Mesendoderm (in vitro differentiated cells): ENCODE results near the gene FAF1.

Source experiments
- DNase-seq: peaks from one replicate; pipeline ENCODE4 v3.0.0; 2013
- H2AK5ac ChIP-seq: 2 replicates; pipeline ENCODE4 v1.6.1; 2013; ENCODE audit warnings: low read length, inconsistent platforms
- H2BK120ac ChIP-seq: 2 replicates; pipeline ENCODE4 v1.6.1; 2013; ENCODE audit warnings: low read depth, mild to moderate bottlenecking, low read length, moderate library complexity, mixed read lengths
- H2BK15ac ChIP-seq: replicated peaks from 2 replicates; pipeline ENCODE4 v1.6.1; 2013; ENCODE audit warnings: low read depth, mild to moderate bottlenecking, moderate library complexity
- H2BK5ac ChIP-seq: 2 replicates; pipeline ENCODE4 v1.6.1; 2013; ENCODE audit warnings: low read length, inconsistent platforms
- H3K18ac ChIP-seq: 2 replicates; pipeline ENCODE4 v1.6.1; 2013; ENCODE audit warnings: mild to moderate bottlenecking, low read length, mixed read lengths
- H3K23ac ChIP-seq: one replicate; pipeline ENCODE4 v1.6.1; 2013; ENCODE audit warnings: low read length
- H3K27ac ChIP-seq: 2 replicates; pipeline ENCODE4 v1.5.1; 2013; ENCODE audit warnings: low read depth, mild to moderate bottlenecking, inconsistent platforms, low read length, moderate library complexity
- H3K27me3 ChIP-seq: 2 replicates; pipeline ENCODE4 v1.6.1; 2013; ENCODE audit warnings: low read length, control low read depth, mild to moderate bottlenecking, inconsistent platforms; ENCODE audit not compliant: insufficient read depth, poor library complexity
- H3K36me3 ChIP-seq: 2 replicates; pipeline ENCODE4 v1.6.1; 2013; ENCODE audit warnings: low read length, inconsistent platforms; ENCODE audit not compliant: control insufficient read depth, insufficient read depth
- H3K4ac ChIP-seq: one replicate; pipeline ENCODE4 v1.6.1; 2013; ENCODE audit warnings: low read depth, mild to moderate bottlenecking, low read length, moderate library complexity
- H3K4me1 ChIP-seq: 2 replicates; pipeline ENCODE4 v1.6.1; 2013; ENCODE audit warnings: low read depth, low read length, inconsistent platforms; ENCODE audit not compliant: control insufficient read depth
- H3K4me2 ChIP-seq: 2 replicates; pipeline ENCODE4 v1.6.1; 2013; ENCODE audit warnings: low read length
- H3K4me3 ChIP-seq: 2 replicates; pipeline ENCODE4 v1.5.1; 2013; ENCODE audit warnings: mild to moderate bottlenecking, low read length
- H3K56ac ChIP-seq: one replicate; pipeline ENCODE4 v1.6.1; 2013; ENCODE audit warnings: low read length
- H3K79me1 ChIP-seq: 2 replicates; pipeline ENCODE4 v1.6.1; 2013; ENCODE audit warnings: low read length, inconsistent platforms
- H3K79me2 ChIP-seq: 2 replicates; pipeline ENCODE4 v1.6.1; 2013; ENCODE audit warnings: mild to moderate bottlenecking, low read length; ENCODE audit not compliant: control insufficient read depth, insufficient read depth
- H3K9ac ChIP-seq: 2 replicates; pipeline ENCODE4 v1.6.1; 2013; ENCODE audit warnings: low read length, inconsistent platforms
- H4K5ac ChIP-seq: one replicate; pipeline ENCODE4 v1.6.1; 2013; ENCODE audit warnings: low read length
- H4K8ac ChIP-seq: one replicate; pipeline ENCODE4 v1.6.1; 2013; ENCODE audit warnings: low read depth, mild to moderate bottlenecking, control low read depth, low read length, moderate library complexity
- WGBS: extraction: QIAGEN DNeasy Blood & Tissue Kit; methylation state at CpG from one replicate; pipeline ENCODE4 v1.1.7; 2013; ENCODE audit warnings: low lambda C conversion rate, missing lambda C conversion rate; ENCODE audit not compliant: insufficient coverage; ENCODE audit errors: extremely low coverage; 5-methylcytosine and 5-hydroxymethylcytosine counted together

FAF1 gene

GRCh38 chr1:50424884-50425375 is 535.1 kb downstream of the FAF1 start:
- no peak overlapping the region for H2BK15ac ChIP-seq
- WGBS: no CpG with 5 or more reads among the region's 40 CpGs
- no peak overlapping the region for H3K9ac ChIP-seq
- no peak overlapping the region for H4K8ac ChIP-seq
- H3K36me3 ChIP-seq: no peaks in the 10 kb centered on the region
- no peak overlapping the region for H2BK5ac ChIP-seq
- H2AK5ac ChIP-seq: no peak overlapping the region
- peak overlapping the region; percentile 15 for H3K56ac ChIP-seq
- no peak overlapping the region for H2BK120ac ChIP-seq
- no peaks in the 10 kb centered on the region for H3K79me1 ChIP-seq
- no peaks in the 10 kb centered on the region for H3K79me2 ChIP-seq
- H3K27me3 ChIP-seq: peaks cover 74% of the 10 kb centered on the region
- peaks cover 4% of the 10 kb centered on the region for H3K4me1 ChIP-seq
- no peak overlapping the region for H3K4me2 ChIP-seq
- no peak overlapping the region for H3K4me3 ChIP-seq
- H3K18ac ChIP-seq: no peak overlapping the region
- H4K5ac ChIP-seq: no peak overlapping the region
- H3K4ac ChIP-seq: no peak overlapping the region
- H3K27ac ChIP-seq: no peak overlapping the region
- no peak overlapping the region for H3K23ac ChIP-seq
- DNase-seq: peak; percentile 43

DNA sequence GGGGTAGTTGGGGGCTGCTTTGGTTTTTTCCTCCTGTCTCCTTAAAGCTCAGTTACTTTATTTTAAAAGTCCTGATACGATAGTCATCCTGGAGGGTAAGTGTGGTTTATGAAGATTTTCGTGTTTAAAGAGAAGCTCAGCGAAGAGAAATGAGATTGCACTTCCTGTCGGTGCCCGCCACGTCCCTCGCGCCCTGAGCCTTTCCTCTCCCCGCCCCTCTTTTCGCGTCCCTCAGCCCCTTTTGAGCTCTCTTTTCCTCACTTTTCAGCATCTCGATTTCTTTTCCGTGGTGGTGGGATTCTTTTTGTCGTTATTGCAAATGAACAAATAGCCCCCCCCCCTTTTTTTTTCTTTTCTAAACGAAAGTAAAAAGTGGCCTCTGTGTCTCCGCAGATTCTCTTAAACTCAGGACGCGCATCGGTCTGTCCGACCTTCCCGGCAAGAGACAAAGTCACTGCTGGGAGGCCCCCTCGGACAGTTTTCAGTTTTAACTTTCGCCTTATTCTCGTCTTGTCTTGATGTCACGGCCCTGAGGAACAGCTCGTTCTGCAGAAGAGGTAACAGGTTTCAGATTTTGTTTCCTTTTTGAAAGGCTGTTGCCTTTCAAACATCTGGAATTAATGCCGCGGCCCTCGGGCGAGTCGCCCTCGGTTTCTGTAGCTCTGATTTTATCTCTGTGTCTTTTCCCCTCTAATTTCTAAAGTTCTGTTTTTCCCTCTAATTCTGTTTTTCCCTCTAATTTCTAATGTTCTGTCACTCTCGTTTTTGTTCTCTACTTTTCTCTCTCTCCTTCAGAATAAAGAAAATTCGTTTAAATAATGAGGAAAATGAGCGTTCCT is 535.8 kb downstream of the FAF1 start:
- H3K9ac ChIP-seq: no peak overlapping the region
- H3K4me1 ChIP-seq: peaks cover 4% of the 10 kb centered on the region
- no peak overlapping the region for H2AK5ac ChIP-seq
- H3K18ac ChIP-seq: no peak overlapping the region
- WGBS: no CpG with 5 or more reads among the region's 35 CpGs
- H3K4me3 ChIP-seq: no peak overlapping the region
- H3K23ac ChIP-seq: no peak overlapping the region
- H3K4ac ChIP-seq: no peak overlapping the region
- peak overlapping the region; percentile 15 for H3K56ac ChIP-seq
- H2BK15ac ChIP-seq: no peak overlapping the region
- H3K4me2 ChIP-seq: peak overlapping the region; percentile 16
- H3K27me3 ChIP-seq: peaks cover 79% of the 10 kb centered on the region
- no peak overlapping the region for H3K27ac ChIP-seq
- no peak overlapping the region for H2BK5ac ChIP-seq
- H4K5ac ChIP-seq: no peak overlapping the region
- H2BK120ac ChIP-seq: no peak overlapping the region
- no peaks in the 10 kb centered on the region for H3K36me3 ChIP-seq
- no peaks in the 10 kb centered on the region for H3K79me1 ChIP-seq
- H4K8ac ChIP-seq: no peak overlapping the region
- DNase-seq: peak; percentile 32
- H3K79me2 ChIP-seq: no peaks in the 10 kb centered on the region

DNA sequence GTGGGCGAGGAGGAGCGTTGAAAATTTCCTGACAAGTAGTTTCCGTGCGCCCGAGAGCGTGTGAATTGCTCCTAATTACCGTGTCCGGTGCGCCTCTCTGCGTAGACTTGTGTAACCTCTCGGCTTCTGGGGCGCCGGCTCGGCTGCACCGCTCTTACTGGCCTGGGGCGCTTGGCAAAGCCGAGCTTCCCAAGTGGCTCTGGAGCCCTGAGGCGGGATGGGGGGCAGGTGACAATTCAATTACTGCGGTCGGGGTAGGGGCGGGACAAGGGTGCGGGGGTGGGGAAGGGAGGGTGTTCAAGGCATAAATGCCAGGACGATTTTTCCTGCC is 536.4 kb downstream of the FAF1 start:
- Histone ChIP-seq H2AK5ac (no peak overlapping the region), H3K4me3 (no peak overlapping the region), H3K4me2 (peak overlapping the region; percentile 77), H3K27ac (no peak overlapping the region), H2BK120ac (no peak overlapping the region), H3K4ac (no peak overlapping the region), H3K36me3 (no peaks in the 10 kb centered on the region), H4K8ac (no peak overlapping the region), H3K9ac (no peak overlapping the region), H2BK15ac (no peak overlapping the region), H4K5ac (no peak overlapping the region), H3K23ac (no peak overlapping the region), H2BK5ac (no peak overlapping the region), H3K79me1 (no peaks in the 10 kb centered on the region), H3K4me1 (peaks cover 4% of the 10 kb centered on the region), H3K18ac (no peak overlapping the region), H3K79me2 (no peaks in the 10 kb centered on the region), H3K56ac (no peak overlapping the region), H3K27me3 (peaks cover 84% of the 10 kb centered on the region)
- WGBS: no CpG with 5 or more reads among the region's 23 CpGs
- DNase-seq: peak; percentile 67

DNA sequence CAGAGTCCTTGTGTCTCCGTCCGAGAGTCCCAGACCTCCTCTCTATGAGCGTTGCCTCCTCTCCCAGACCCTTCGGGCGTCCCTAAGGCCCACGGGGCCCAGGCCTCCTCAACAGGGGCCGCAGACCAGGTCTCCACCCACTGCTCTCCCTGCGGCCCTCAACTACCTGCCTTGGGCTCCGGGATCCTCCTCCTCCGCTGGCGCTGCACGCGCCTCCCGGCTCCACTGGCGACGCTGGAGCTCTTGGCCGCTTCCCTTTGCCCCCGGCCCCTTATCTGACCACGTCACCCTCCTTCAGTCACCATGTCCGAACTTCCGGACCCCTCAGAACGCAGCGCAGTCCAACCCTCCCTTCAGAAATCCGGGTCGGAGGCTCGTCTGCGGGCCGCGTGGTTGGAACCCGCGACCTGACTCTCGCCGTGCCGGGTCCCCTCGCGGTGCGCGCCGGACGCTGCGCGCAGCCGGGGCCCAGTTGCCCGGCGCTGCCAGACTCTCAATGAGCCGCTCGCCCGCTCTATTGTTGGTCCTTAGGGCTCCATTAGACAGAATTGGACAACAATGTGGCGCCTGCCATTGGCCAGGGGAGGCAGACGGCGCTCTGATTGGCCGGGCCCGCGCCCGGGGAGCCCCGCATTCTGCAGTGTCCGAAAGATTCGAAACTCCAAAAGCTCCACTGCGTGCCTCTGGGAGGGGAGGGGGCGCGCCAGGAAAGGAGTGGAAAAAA is 537.0 kb downstream of the FAF1 start, which contains the start of gene DMRTA2:
TSS of gene DMRTA2 (minus strand) at position 498 of the 724 bp plus-strand sequence. CDS start 1,907 bp downstream, outside the sequence.
- peak within 1 kb of the TSS; percentile 22 for H3K4me3 ChIP-seq
- H2BK5ac ChIP-seq: no peak within 1 kb of the TSS
- no peak within 1 kb of the TSS for H2BK120ac ChIP-seq
- H3K27ac ChIP-seq: no peak within 1 kb of the TSS
- peaks cover 4% of the 10 kb centered on the region for H3K4me1 ChIP-seq
- H3K36me3 ChIP-seq: no peaks in the 10 kb centered on the region
- WGBS: no CpG with 5 or more reads among the region's 61 CpGs
- no peak within 1 kb of the TSS for H4K5ac ChIP-seq
- no peak within 1 kb of the TSS for H2AK5ac ChIP-seq
- no peaks in the 10 kb centered on the region for H3K79me2 ChIP-seq
- H4K8ac ChIP-seq: no peak within 1 kb of the TSS
- no peaks in the 10 kb centered on the region for H3K79me1 ChIP-seq
- DNase-seq: peak; percentile 71
- H2BK15ac ChIP-seq: no peak within 1 kb of the TSS
- peak within 1 kb of the TSS; percentile 73 for H3K23ac ChIP-seq
- H3K56ac ChIP-seq: peak within 1 kb of the TSS; percentile 84
- peaks cover 85% of the 10 kb centered on the region for H3K27me3 ChIP-seq
- H3K4me2 ChIP-seq: peak within 1 kb of the TSS; percentile 77
- H3K4ac ChIP-seq: no peak within 1 kb of the TSS
- H3K9ac ChIP-seq: peak within 1 kb of the TSS; percentile 51
- no peak within 1 kb of the TSS for H3K18ac ChIP-seq

DNA sequence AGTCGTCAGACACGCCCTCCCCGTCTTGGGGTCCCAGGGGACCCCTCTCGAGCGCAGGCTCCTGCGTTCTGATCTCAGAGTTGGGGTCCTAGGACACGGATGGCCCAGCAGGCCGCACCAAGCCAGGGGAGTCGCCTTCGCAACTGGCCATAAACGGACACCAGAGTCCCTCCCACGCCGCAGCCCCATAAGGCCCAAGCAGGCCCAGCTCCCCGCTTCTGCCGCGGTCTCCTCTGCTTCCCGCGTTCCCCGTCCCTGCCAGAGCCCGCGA is 537.5 kb downstream of the FAF1 start:
- Histone ChIP-seq H3K4me1 (peaks cover 4% of the 10 kb centered on the region), H2AK5ac (no peak overlapping the region), H3K27ac (no peak overlapping the region), H4K5ac (no peak overlapping the region), H3K18ac (no peak overlapping the region), H3K23ac (peak overlapping the region; percentile 73), H3K4ac (no peak overlapping the region), H3K56ac (peak overlapping the region; percentile 84), H2BK120ac (no peak overlapping the region), H3K79me1 (no peaks in the 10 kb centered on the region), H3K9ac (peak overlapping the region; percentile 51), H3K36me3 (no peaks in the 10 kb centered on the region), H2BK15ac (no peak overlapping the region), H4K8ac (no peak overlapping the region), H3K4me3 (no peak overlapping the region), H2BK5ac (no peak overlapping the region), H3K79me2 (no peaks in the 10 kb centered on the region), H3K4me2 (peak overlapping the region; percentile 77), H3K27me3 (peaks cover 82% of the 10 kb centered on the region)
- WGBS: no CpG with 5 or more reads among the region's 21 CpGs
- no peak for DNase-seq
